Motor neuron (in vitro differentiated cells): ENCODE results near the gene IL19. TPM values are rescaled to one million over a fixed set of nuclear protein-coding genes. Genes with fewer than 3 reads are reported as not detected.
A peak's percentile ranks its signal among the peaks of the same experiment; 100 is the strongest.

Experiments
- ATAC-seq, 8 experiments: fragments of 200-7000 bp; cut with Tn5 transposase; replicated peaks in 6 of 8; 2 replicates each; pipeline ENCODE4 v1.8.0; 2021; ENCODE audit warnings: mild to moderate bottlenecking in 8 of 8, moderate library complexity in 8 of 8
- H3K27ac ChIP-seq, 2 donors: fragments of 250-450 bp; sonication (Bioruptor Pico); 2 replicates each; pipeline ENCODE4 v1.9.0; 2021; ENCODE audit warnings: antibody characterized with exemption in 2 of 2, mild to moderate bottlenecking in 2 of 2, moderate library complexity in 1 of 2
- H3K4me1 ChIP-seq, 2 donors: fragments of 250-450 bp; sonication (Bioruptor Pico); replicated peaks in 1 of 2; 2 replicates each; pipeline ENCODE4 v1.6.1; 2021; ENCODE audit warnings: antibody characterized with exemption in 2 of 2, mild to moderate bottlenecking in 2 of 2, moderate library complexity in 1 of 2
- H3K4me3 ChIP-seq, 5 donors: fragments of 250-450 bp; sonication (Bioruptor Pico); 2 replicates each; pipeline ENCODE4 v1.9.0; 2021; ENCODE audit warnings: antibody characterized with exemption in 5 of 5, mild to moderate bottlenecking in 5 of 5, moderate library complexity in 4 of 5
- WGBS, 10 experiments: fragments of 450-650 bp; shearing (Covaris generic); methylation state at CpG; one replicate each; pipeline ENCODE4 v1.0.0; 2022; 5-methylcytosine and 5-hydroxymethylcytosine counted together
- in situ Hi-C, 9 experiments: fragments of 400-800 bp; cut with MboI; loops; one replicate each; pipeline ENCODE4 v1.15.0; 2021; ENCODE audit warnings: low sequenced_read_pairs in 9 of 9, low pct_unique_long_range_greater_than_20kb in 2 of 9; ENCODE audit not compliant: unreplicated experiment in 9 of 9
- total RNA-seq, 8 experiments: library from RNA; unstranded; fragments of 300-600 nt; gene quantifications; 2 replicates each; pipeline versions ENCODE4 v1.2.3 to v1.2.4, GENCODE V29; 2022

IL19 gene
- total RNA-seq, 8 experiments from 2014 or later, result 0.27 to 2.5 (median 0.81) TPM; not detected in 3

DNA sequence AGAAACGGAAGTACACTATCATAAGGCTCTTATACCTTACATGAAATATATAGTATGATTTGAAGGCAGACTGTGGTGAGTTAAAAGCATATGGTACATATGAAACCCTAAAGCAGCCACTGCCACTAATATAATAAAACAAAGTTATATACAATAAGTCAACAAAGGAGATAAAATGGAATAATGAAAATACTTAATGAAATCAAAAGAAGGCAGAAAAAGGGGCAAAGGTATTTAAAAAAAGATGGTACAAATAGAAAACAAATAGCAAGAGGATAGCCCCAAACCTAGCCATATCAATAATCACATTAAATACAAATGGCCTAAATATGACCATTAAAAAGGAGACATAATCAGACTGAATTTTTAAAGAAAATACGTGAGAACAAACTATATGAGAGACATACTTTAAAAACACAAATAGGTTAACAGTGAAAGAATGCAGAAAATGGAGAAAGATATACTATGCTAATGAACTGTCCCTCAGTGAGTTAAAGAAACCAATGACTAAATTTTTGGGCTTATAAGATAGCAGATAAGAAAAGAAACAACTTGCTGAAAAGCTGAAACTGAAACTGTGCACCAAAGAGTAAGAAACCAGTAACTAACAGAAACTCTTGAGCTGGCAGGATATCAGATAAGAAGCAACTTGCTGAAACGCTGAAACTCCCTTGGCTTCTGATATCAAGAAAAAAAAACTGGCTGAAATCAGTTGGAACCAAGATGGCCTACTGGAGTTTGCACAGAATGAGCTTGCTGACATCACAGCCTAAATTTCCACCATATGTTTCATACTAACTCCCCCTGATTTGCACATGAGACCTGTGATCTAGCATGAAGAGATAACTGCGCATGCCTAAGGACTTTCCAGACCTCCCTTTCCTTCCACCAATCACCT lies 46.1 kb downstream of the IL19 start:
- Histone ChIP-seq H3K4me3 (no peak overlapping the region), H3K27ac (no peak overlapping the region), H3K4me1 (no peaks in the 10 kb centered on the region)
- 49 to 90% (median 75%) methylated on average over 2 to 4 of the region's 4 CpGs for WGBS, 10 experiments
- in situ Hi-C loops, result no loop called here
- ATAC-seq, result peak in 2 of 8 experiments; percentile 26 to 49

DNA sequence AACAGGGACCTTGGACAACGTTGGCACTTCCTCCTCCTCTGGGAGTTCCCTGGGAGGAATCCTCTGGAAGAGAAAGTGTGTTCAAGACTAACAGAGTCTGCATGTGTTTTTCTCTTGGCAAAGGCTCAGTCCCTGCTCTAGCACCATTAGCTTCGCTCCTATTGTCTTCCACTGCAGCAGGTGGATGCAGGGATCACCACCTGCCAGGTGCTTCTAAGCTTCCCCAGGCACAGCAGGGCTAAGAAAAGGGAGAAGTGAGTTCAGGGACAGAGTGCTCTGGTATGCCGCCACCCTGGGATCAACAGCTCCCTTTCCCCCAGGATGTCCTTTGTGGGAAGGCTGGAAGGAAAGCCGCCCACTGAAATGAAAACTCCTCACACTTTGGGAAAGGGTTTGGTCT lies 50.9 kb downstream of the IL19 start:
- Histone ChIP-seq H3K4me1 (peaks cover 4 to 5% of the 10 kb centered on the region in 2 donors), H3K4me3 (no peak overlapping the region), H3K27ac (no peak overlapping the region)
- in situ Hi-C loops, result no loop called here
- 36 to 100% (median 79%) methylated on average over 1 to 4 of the region's 4 CpGs; no CpG with 5 or more reads in 2 of the 10 experiments for WGBS, 10 experiments
- no peak for ATAC-seq

DNA sequence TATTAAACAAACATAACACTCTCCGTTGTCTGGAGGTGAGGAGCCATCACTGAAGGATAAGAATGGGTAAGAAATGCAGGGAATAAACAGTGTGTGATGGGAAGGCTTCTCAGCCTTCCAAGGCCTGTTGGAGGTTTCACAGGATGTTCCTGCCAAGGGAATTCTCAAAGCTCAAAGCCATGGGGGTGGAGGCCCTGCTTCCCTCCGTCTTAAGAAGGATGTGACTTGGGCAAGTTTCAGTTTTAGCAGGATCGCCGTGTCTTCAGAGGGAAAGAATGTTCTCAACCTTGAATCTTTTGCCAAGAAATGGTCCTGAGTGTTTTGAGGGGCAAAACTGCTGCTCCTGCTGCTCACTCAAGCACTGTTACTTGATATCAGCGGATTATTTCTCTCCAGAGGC lies 53.2 kb downstream of the IL19 start:
- H3K27ac ChIP-seq, result no peak overlapping the region
- H3K4me1 ChIP-seq, result peaks cover 6 to 7% of the 10 kb centered on the region in 2 donors
- in situ Hi-C loops, result no loop called here
- WGBS, 10 experiments, result 31 to 100% (median 90%) methylated on average over 1 to 5 of the region's 5 CpGs; no CpG with 5 or more reads in 1 of the 10 experiments
- no peak overlapping the region for H3K4me3 ChIP-seq
- ATAC-seq, result no peak

DNA sequence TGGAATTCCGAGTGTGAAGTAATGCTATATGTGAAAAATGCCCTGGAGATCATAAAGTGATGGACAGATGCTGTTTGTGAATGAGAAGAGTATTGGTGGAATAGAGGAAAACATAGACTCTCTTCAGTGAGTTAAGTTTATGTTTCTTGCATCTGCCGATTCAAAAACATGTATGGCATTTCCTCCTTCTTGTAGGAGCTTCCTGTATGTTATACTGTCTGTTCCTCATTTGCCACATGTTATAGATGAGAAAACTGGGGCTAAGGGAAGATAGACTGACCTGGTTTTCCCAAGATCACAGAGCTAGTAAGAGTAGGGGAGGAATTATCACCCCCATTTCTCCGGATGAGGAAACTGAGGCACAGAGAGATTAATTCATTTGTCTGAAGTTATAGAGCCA lies 53.8 kb downstream of the IL19 start:
- Histone ChIP-seq H3K27ac (no peak overlapping the region), H3K4me1 (peaks cover 6 to 7% of the 10 kb centered on the region in 2 donors), H3K4me3 (no peak overlapping the region)
- in situ Hi-C loops, result no loop called here
- 18 to 100% (median 76%) methylated on average over 1 to 3 of the region's 3 CpGs; no CpG with 5 or more reads in 1 of the 10 experiments for WGBS, 10 experiments
- no peak for ATAC-seq

DNA sequence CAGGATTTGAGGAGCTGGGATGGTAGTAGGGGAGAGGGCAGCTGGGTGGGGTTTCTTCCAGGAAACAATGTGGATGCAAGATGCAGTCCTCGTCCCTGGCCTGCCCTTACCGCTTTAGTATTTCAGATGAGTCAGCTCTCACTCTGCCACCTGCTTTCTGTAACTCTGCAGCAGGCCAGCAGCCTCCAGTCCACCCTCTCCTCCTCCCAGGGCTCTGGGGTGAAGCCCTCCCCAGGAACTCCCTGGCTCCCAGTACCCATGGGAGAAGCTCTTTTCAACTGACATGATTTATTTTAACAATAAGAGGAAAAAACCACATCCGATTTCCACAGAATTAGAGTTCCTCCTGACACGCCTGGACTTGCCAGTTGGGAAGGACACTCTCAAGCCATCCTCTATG lies 55.8 kb downstream of the IL19 start:
- peak; percentile 72 to 99 (median 96) for ATAC-seq
- peaks cover 6 to 7% of the 10 kb centered on the region in 2 donors for H3K4me1 ChIP-seq
- H3K27ac ChIP-seq, result no peak overlapping the region
- H3K4me3 ChIP-seq, result no peak overlapping the region
- in situ Hi-C loops, result no loop called here
- 0 to 83% (median 59%) methylated on average over 1 to 4 of the region's 4 CpGs; no CpG with 5 or more reads in 3 of the 10 experiments for WGBS, 10 experiments

DNA sequence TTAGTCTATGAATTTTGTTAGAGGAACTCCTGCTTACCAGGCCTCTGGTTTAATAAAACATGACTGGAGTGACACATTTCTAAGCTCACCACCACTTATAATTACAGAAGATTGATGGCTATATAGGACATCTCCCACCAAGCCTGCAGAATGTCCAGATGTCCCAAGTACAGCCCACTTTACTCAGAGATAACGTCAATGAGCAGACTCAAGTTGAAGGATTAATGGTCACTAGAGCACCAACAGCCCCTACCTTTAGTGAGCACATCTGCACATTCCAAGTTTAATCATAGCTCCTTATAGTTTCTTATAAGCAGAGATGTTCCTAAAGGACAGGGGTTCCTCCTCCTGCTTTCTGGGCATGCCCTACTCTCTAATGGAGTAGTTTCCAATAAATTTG lies 57.5 kb downstream of the IL19 start:
- in situ Hi-C loops, result no loop called here
- WGBS, 10 experiments, result 33 to 60% (median 40%) methylated on average over 1 of the region's 1 CpG; no CpG with 5 or more reads in 7 of the 10 experiments
- Histone ChIP-seq H3K4me3 (no peak overlapping the region), H3K27ac (no peak overlapping the region), H3K4me1 (peaks cover 6 to 7% of the 10 kb centered on the region in 2 donors)
- no peak for ATAC-seq

DNA sequence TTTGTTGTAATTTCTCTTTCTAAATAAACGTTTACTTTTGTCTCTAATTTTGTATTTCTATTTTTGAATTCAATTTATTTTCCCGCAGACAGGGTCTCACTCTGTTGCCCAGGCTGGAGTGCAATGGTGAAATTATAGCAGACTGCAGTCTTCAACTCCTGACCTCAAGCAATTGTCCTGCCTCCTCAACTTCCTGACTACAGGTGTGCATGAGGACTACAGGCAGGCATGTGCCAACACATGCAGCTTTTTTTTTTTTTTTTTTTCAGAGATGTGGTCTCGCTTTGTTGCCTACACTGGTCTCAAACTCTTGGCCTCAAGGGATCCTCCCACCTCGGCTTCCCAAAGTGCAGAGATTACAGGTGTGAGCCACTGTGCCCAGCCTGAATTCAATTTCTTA lies 58.2 kb downstream of the IL19 start:
- Histone ChIP-seq H3K4me1 (peaks cover 6 to 7% of the 10 kb centered on the region in 2 donors), H3K27ac (no peak overlapping the region), H3K4me3 (no peak overlapping the region)
- no peak for ATAC-seq
- 41 to 92% (median 75%) methylated on average over 2 to 4 of the region's 4 CpGs for WGBS, 10 experiments
- in situ Hi-C loops, result no loop called here

DNA sequence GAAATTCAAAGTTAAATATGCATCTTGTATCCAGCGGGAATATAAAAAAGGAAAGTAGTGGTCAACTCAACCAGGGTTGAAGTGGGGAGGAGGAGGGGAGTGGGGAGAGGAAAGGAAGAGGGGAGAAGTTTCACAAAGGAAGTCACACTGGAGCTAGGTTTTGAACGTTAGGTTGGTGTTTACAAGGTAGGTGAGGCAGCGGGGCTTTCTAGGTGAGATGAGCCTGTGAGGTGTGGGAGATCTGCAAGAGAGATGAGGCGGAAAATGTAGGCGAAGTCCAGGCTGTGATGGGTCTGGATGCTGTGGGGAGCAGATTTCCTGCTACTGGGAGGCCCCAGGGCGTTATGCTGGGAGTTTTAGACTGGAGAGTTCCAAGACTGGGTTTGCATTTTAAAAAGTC lies 58.7 kb downstream of the IL19 start:
- in situ Hi-C loops, result no loop called here
- no peak overlapping the region for H3K27ac ChIP-seq
- no peak for ATAC-seq
- no peak overlapping the region for H3K4me3 ChIP-seq
- 48 to 89% (median 80%) methylated on average over 1 to 5 of the region's 6 CpGs; no CpG with 5 or more reads in 1 of the 10 experiments for WGBS, 10 experiments
- peaks cover 6 to 7% of the 10 kb centered on the region in 2 donors for H3K4me1 ChIP-seq

DNA sequence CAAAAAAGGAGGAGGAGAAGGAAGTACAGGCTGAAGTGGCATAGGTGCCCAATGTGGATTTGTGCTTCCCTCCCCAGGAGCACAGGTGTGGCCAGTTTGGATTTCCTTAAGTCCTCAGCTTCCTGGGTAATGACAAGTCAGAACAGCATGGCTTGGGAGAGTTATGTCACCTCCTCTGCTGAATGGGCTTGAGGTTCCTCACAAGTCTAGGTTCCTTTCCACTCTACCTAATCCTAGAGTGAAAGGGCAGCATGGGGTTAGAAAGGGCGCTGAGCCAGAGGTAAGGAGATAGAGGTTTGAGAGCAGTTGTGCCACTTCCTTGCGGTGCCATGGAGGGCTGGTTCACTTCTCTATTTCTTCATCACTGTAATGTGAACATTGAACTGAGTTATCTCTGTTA lies 59.3 kb downstream of the IL19 start:
- ATAC-seq, result no peak
- in situ Hi-C loops, result no loop called here
- Histone ChIP-seq H3K27ac (no peak overlapping the region), H3K4me3 (no peak overlapping the region), H3K4me1 (peaks cover 6 to 7% of the 10 kb centered on the region in 2 donors)
- WGBS, 10 experiments, result 71 to 92% (median 85%) methylated on average over 1 to 2 of the region's 2 CpGs; no CpG with 5 or more reads in 1 of the 10 experiments

DNA sequence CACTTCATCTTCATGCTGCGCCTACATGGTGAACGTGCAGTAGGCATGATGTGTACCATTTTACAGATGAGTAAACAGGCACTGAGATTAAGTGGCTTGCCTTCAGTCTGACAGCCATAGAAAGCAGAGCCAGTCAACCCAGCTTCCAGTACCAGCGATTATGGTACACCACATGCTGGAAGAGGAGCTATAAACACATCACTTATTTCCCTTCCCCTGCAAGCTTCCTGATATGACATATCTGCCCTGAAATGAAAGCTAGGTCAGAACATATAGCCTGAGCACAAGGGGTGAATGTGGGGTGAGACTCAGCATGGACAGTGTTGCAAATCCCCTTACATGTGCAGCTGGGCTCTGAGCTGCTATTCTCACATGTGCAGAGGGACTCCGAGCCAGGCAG lies 61.1 kb downstream of the IL19 start:
- in situ Hi-C loops, result no loop called here
- 69 to 100% (median 97%) methylated on average over 2 to 4 of the region's 4 CpGs; no CpG with 5 or more reads in 4 of the 10 experiments for WGBS, 10 experiments
- no peak overlapping the region for H3K4me3 ChIP-seq

DNA sequence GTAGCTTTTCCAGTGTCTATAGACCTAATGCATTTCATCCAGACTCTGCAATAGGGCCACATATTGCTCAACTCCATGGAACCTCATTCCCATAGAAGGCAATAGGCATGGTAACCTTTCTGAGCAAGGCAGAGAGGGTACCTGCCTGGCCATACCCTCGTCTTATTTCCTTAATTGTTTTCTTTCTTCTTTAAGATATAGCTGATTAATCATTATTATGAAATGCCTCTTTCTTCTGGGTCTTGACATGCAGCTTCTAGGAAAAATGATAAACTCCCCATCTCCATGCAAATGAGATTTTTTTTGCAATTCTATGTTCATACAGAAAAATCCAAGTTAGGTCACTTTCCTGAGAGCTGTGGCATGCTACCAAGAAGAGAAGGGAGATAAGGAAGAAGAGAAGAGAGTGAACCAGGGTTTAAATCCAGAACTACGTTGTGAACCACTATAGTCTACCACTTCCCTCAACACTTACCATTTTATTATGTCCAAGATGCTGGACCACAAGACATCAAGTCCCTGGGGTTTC lies 61.8 kb downstream of the IL19 start:
- 0 to 100% (median 49%) methylated on average over 1 to 2 of the region's 2 CpGs; no CpG with 5 or more reads in 1 of the 10 experiments for WGBS, 10 experiments
- in situ Hi-C loops, result no loop called here
- no peak for ATAC-seq

More for the DNA sequence above, 61.1 kb downstream of the IL19 start:
- Histone ChIP-seq H3K27ac (no peak overlapping the region), H3K4me1 (peaks cover under 1% of the 10 kb centered on the region in 2 donors)
- no peak for ATAC-seq

DNA sequence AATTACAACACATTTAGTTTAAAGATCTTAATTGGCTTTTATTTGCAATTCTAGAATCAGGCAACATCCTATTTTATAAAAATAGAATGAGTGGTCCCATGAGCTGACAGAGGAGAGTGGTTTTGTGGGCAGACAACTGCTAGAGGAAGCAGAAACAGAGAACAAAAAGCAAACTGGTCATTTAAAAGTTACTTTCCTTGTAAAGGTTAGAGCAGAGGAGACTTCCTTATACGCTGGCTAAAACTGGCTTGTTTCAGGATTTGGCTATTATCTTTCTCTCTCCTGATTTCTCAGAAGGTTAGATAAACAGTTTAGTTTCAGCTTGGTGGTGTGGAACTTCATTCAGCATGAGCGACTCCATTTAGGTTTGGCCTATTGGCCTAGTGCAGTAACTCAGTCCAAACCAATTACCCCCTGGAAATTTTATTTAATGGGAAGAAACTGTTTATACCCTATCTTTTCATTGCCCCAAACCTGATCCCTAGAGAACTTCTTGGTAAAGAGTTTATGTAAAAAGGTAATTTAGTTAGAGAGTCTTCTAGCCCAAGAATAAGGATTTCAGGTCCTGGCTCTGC lies 62.6 kb downstream of the IL19 start:
- no peaks in the 10 kb centered on the region for H3K4me1 ChIP-seq
- no peak overlapping the region for H3K27ac ChIP-seq
- ATAC-seq, result no peak
- 56 to 100% (median 79%) methylated on average over 1 to 2 of the region's 2 CpGs; no CpG with 5 or more reads in 2 of the 10 experiments for WGBS, 10 experiments
- in situ Hi-C loops, result no loop called here
- H3K4me3 ChIP-seq, result no peak overlapping the region

More for the DNA sequence above, 61.8 kb downstream of the IL19 start:
- H3K4me1 ChIP-seq, result no peaks in the 10 kb centered on the region
- H3K27ac ChIP-seq, result no peak overlapping the region
- no peak overlapping the region for H3K4me3 ChIP-seq

DNA sequence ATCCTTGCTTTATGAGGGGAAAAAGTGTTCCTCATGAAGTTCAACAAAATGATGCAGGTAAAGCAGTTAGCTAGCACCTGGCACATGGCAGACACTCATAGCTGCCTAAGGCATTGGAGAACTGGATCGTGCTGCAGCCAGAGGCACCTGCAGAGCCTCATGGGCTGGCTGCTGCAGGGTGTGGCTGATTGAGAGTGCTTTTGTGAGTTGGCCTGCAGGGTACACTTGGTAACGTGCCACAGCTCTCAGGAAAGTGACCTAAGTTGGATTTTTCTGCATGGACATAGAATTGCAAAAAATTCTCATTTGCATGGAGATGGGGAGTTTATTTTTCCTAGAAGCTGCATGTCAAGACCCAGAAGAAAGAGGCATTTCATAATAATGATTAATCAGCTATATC lies 63.2 kb downstream of the IL19 start:
- Histone ChIP-seq H3K4me3 (no peak overlapping the region), H3K27ac (no peak overlapping the region), H3K4me1 (no peaks in the 10 kb centered on the region)
- in situ Hi-C loops, result no loop called here
- WGBS, 10 experiments, result 20 to 63% (median 37%) methylated on average over 1 to 2 of the region's 2 CpGs; no CpG with 5 or more reads in 5 of the 10 experiments
- ATAC-seq, result peak in 4 of 8 experiments; percentile 26 to 89 (median 53)
